Measurements from ENCODE around the gene SKAP2. TPM values are rescaled to one million over a fixed set of nuclear protein-coding genes. Genes with fewer than 3 reads are reported as not detected.

Gene SKAP2
- total and polyA plus RNA-seq, 2 donors (not counting 3 experiments of a cell fraction or from before 2014, with no cell fraction given) = 4.0 to 27.6 TPM

DNA sequence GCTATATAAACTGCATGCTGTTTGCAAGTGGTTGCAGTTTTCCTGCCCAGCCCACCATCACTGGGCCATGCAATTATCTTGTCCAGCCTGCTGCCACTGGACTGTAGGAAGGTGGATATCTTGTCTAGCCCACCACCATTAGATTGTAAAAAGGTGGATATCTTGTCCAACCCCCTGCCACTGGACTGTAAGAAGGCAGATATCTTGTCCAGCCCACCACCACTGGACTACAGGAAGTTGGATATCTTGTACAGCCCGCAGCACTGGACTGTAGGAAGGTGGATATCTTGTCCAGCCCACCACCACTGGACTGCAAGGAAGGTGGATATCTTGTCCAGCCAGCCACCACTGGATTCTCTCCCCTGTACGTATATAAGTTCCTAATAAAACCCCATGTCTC is 69.8 kb downstream of the SKAP2 start:
- intact Hi-C loops (cut with micrococcal nuclease) (no loop called here), dilution Hi-C loops (cut with MboI; ENCODE audit: extremely low pct_ligation_motif_present, low sequenced_read_pairs) (no loop called here)
- H2AFZ ChIP-seq (ENCODE audit: low read depth, low read length) = no peak overlapping the region
- CTCF ChIA-PET = no interaction called here
- no peak for DNase-seq (ENCODE audit: low read depth, low spot score)
- no peaks in the 10 kb centered on the region for H3K79me2 ChIP-seq (ENCODE audit: control insufficient read depth, insufficient read depth, low read length)
- no peak overlapping the region for H3K27ac ChIP-seq (ENCODE audit: insufficient read depth, low read depth, low read length)
- no peaks in the 10 kb centered on the region for H3K9me1 ChIP-seq (replicated peaks; ENCODE audit: control insufficient read depth, extremely low read depth, insufficient read depth, low read length)
- H3K9me3 ChIP-seq (replicated peaks; ENCODE audit: control insufficient read depth, insufficient read depth, low read length) = no peaks in the 10 kb centered on the region
- no peaks in the 10 kb centered on the region for H3K36me3 ChIP-seq (ENCODE audit: control insufficient read depth in 2 of 2, extremely low read depth in 1 of 2, insufficient read depth in 2 of 2, low read length in 2 of 2)
- no peak overlapping the region for H3K4me3 ChIP-seq (replicated peaks in 1 of 3; ENCODE audit: insufficient read depth in 1 of 3, low read depth in 1 of 3, low read length in 3 of 3)
- POLR2A ChIA-PET = no interaction called here
- no peaks in the 10 kb centered on the region for H4K20me1 ChIP-seq (replicated peaks; ENCODE audit: control insufficient read depth, extremely low read depth, insufficient read depth, low read length)
- H3K9ac ChIP-seq (replicated peaks; ENCODE audit: extremely low read depth, insufficient read depth, low read length) = no peak overlapping the region
- no peak overlapping the region for H3K4me2 ChIP-seq (ENCODE audit: insufficient read depth, low read length)
- FAIRE-seq = no peak
- no peaks in the 10 kb centered on the region for H3K4me1 ChIP-seq (ENCODE audit: control insufficient read depth, extremely low read depth, insufficient read depth, low read length)
- H3K27me3 ChIP-seq (ENCODE audit: control insufficient read depth in 2 of 2, insufficient read depth in 2 of 2, low read length in 2 of 2) = no peaks in the 10 kb centered on the region
- BruUV-seq (replicated peaks) = no TSS peak
- TF ChIP-seq POLR2AphosphoS5 (IDR thresholded peaks at IDR 0.05; ENCODE audit: insufficient read depth, low read depth, low read length) = no peak
- TF ChIP-seq MYC (IDR thresholded peaks at IDR 0.05; ENCODE audit: low read depth, low read length) = no peak
- TF ChIP-seq POLR2A (IDR thresholded peaks at IDR 0.05; ENCODE audit: low read depth, low read length) = no peak
- TF ChIP-seq MAX (IDR thresholded peaks at IDR 0.05; ENCODE audit: insufficient read depth, insufficient read length) = no peak
- no peak for TF ChIP-seq FOS (IDR thresholded peaks at IDR 0.05; ENCODE audit: borderline replicate concordance, insufficient read depth, low read length)
- TF ChIP-seq, protein P1, sequence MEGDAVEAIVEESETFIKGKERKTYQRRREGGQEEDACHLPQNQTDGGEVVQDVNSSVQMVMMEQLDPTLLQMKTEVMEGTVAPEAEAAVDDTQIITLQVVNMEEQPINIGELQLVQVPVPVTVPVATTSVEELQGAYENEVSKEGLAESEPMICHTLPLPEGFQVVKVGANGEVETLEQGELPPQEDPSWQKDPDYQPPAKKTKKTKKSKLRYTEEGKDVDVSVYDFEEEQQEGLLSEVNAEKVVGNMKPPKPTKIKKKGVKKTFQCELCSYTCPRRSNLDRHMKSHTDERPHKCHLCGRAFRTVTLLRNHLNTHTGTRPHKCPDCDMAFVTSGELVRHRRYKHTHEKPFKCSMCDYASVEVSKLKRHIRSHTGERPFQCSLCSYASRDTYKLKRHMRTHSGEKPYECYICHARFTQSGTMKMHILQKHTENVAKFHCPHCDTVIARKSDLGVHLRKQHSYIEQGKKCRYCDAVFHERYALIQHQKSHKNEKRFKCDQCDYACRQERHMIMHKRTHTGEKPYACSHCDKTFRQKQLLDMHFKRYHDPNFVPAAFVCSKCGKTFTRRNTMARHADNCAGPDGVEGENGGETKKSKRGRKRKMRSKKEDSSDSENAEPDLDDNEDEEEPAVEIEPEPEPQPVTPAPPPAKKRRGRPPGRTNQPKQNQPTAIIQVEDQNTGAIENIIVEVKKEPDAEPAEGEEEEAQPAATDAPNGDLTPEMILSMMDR (IDR thresholded peaks at IDR 0.05; ENCODE audit: extremely low read depth in 1 of 2, insufficient read depth in 1 of 2, low read depth in 1 of 2, low read length in 2 of 2) = no peak
- no peak for TF ChIP-seq JUN (IDR thresholded peaks at IDR 0.05; ENCODE audit: borderline replicate concordance, insufficient read depth, insufficient read length, low read depth)
- TF ChIP-seq EZH2 (IDR thresholded peaks at IDR 0.05; ENCODE audit: borderline replicate concordance, low read depth, low read length, severe bottlenecking) = no peak
- no peak for TF ChIP-seq GATA2 (IDR thresholded peaks at IDR 0.05; ENCODE audit: insufficient read depth, insufficient read length, low read depth, low read length)
